ENCODE data around the gene ARMC7.

Gene ARMC7

DNA sequence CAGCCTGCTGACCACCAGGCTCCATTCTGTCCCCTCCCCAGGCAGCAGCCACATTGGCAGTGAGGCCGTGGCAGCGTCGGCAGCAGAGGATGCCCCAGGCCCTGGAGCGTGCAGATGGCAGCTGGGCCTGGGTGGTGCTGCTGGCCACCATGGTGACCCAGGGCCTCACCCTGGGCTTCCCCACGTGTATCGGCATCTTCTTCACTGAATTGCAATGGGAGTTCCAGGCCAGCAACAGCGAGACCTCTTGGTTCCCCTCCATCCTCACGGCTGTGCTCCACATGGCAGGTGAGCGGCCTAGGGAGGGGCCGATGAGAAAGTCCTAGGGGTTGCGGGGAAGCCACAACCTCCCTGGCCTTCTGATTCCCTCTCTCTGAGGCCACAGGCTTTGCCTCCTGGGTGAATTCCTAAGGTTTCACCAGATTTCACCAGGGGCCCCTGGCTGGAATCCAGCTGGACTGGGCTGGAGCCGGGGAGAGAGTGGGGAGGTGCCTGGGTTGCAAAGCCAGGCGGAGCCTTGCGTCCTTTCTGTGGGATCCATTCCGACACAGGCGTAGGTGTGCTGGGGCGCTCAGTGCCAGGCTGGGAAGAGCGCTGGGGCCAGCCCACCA, 16.1 kb upstream of the ARMC7 start:
- Histone ChIP-seq H3K36me3 (ENCODE audit: control insufficient read depth, insufficient read depth, low read length) (peaks cover under 1% of the 10 kb centered on the region), H3K9me3 (ENCODE audit: control insufficient read depth, insufficient read depth, low read length) (no peaks in the 10 kb centered on the region), H3K4me3 (ENCODE audit: low read depth, low read length) (no peak overlapping the region), H3K9ac (ENCODE audit: low read depth, low read length) (no peak overlapping the region), H3K4me1 (ENCODE audit: control insufficient read depth, insufficient read depth, low read length) (peaks cover 13% of the 10 kb centered on the region), H3K27me3 (ENCODE audit: control insufficient read depth, insufficient read depth, low read length) (no peaks in the 10 kb centered on the region)

DNA sequence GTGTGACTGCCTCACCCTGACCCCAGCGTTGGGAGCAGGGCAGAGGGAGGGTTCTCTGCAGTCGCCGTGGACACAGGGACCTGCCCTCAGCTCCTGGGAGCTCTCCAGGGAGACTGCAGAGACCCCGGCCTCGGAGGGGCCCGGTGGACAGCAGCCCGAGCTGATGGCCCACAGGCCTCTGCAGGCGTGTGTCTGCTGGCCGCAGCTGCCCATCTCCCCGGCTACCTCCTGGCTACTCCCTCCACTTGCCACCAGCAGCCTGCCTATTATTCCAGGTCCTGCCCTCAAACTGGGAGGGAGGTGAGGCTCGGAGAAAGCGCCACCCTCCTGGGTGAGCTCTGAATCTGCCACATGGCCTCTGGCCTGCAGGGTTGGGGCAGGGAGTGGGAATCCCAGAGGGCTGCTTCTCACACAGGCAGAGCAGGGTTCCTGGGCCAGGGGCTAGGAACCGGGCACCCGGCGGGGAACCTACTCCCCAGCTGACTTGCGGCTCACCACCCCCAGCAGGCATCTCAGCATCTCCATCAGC, 14.8 kb upstream of the ARMC7 start:
- H3K27me3 ChIP-seq (ENCODE audit: control insufficient read depth, insufficient read depth, low read length): no peaks in the 10 kb centered on the region
- peaks cover 8% of the 10 kb centered on the region for H3K36me3 ChIP-seq (ENCODE audit: control insufficient read depth, insufficient read depth, low read length)
- H3K9me3 ChIP-seq (ENCODE audit: control insufficient read depth, insufficient read depth, low read length): no peaks in the 10 kb centered on the region
- no peak overlapping the region for H3K9ac ChIP-seq (ENCODE audit: low read depth, low read length)
- no peak overlapping the region for H3K4me3 ChIP-seq (ENCODE audit: low read depth, low read length)
- peaks cover 7% of the 10 kb centered on the region for H3K4me1 ChIP-seq (ENCODE audit: control insufficient read depth, insufficient read depth, low read length)

DNA sequence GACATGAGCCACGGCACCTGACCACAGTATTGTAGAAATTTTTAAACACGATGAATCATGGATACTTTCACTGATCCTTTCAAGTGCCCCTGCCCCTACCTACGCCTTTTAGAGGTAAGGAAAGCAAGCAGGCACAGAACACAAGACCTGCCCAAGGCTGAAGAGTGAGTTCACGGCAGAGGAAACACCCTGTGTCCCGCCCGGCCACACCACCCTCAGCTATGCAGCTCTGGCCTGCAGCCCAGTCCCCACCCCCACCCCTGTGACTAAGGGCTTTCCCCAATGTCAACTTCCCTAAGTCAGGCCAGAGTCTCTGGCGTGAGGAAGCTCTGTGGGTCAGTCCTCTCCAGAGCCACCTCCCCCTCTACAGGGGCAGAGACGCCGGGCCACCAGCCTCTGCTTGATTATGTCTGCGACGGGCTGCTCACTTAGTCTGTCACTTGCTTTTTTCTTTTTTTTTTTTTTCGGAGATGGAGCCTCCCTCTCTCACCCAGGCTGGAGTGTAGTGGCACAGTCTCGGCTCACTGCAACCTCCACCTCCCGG, 13.6 kb upstream of the ARMC7 start:
- peaks cover 4% of the 10 kb centered on the region for H3K4me1 ChIP-seq (ENCODE audit: control insufficient read depth, insufficient read depth, low read length)
- H3K9ac ChIP-seq (ENCODE audit: low read depth, low read length): no peak overlapping the region
- peaks cover 14% of the 10 kb centered on the region for H3K36me3 ChIP-seq (ENCODE audit: control insufficient read depth, insufficient read depth, low read length)

DNA sequence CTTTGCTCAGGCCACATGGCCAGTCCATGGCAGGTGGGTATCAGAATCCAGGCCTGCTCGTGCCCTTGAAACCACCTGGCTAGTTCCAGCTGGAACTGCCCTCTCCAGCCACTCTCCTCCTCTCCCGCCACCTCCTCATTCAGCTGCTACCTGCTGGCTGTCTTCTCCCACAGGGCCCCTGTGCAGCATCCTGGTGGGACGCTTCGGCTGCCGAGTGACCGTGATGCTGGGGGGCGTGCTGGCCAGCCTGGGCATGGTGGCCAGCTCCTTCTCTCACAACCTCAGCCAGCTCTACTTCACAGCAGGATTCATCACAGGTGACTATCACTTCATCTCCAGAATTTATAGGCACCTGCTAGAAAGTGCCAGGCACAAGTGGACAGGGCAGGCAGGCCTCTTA, 11.9 kb upstream of the ARMC7 start:
- Histone ChIP-seq H3K9me3 (ENCODE audit: control insufficient read depth, insufficient read depth, low read length) (no peaks in the 10 kb centered on the region), H3K4me3 (ENCODE audit: low read depth, low read length) (no peak overlapping the region), H3K9ac (ENCODE audit: low read depth, low read length) (no peak overlapping the region), H3K4me1 (ENCODE audit: control insufficient read depth, insufficient read depth, low read length) (peaks cover 3% of the 10 kb centered on the region), H3K36me3 (ENCODE audit: control insufficient read depth, insufficient read depth, low read length) (peaks cover 18% of the 10 kb centered on the region), H3K27me3 (ENCODE audit: control insufficient read depth, insufficient read depth, low read length) (no peaks in the 10 kb centered on the region)

More for the DNA sequence above, 13.6 kb upstream of the ARMC7 start:
- Histone ChIP-seq H3K4me3 (ENCODE audit: low read depth, low read length) (no peak overlapping the region), H3K27me3 (ENCODE audit: control insufficient read depth, insufficient read depth, low read length) (no peaks in the 10 kb centered on the region), H3K9me3 (ENCODE audit: control insufficient read depth, insufficient read depth, low read length) (no peaks in the 10 kb centered on the region)

DNA sequence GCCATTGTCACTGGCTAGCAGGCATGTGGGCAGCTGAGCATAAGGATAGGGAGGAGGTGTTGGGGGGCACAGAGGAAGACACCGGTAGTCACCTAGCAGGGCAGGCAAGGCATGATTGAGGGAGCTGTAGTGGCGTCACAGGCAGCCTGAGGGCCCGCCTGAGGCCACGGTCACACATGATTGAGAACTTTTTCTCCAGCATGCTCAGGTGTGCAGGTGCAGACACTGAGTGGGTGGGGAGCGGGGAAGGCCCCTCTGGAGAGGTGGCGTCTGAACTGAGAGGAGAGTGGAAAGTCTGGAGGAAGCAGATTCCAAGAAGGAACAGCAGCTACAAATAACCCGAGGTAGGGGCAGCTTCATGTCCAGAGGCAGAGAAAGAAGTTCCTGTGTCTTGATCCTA, 10.9 kb upstream of the ARMC7 start:
- Histone ChIP-seq H3K9me3 (ENCODE audit: control insufficient read depth, insufficient read depth, low read length) (no peaks in the 10 kb centered on the region), H3K27me3 (ENCODE audit: control insufficient read depth, insufficient read depth, low read length) (no peaks in the 10 kb centered on the region), H3K4me3 (ENCODE audit: low read depth, low read length) (no peak overlapping the region), H3K36me3 (ENCODE audit: control insufficient read depth, insufficient read depth, low read length) (peaks cover 18% of the 10 kb centered on the region), H3K4me1 (ENCODE audit: control insufficient read depth, insufficient read depth, low read length) (peaks cover 3% of the 10 kb centered on the region), H3K9ac (ENCODE audit: low read depth, low read length) (no peak overlapping the region)

DNA sequence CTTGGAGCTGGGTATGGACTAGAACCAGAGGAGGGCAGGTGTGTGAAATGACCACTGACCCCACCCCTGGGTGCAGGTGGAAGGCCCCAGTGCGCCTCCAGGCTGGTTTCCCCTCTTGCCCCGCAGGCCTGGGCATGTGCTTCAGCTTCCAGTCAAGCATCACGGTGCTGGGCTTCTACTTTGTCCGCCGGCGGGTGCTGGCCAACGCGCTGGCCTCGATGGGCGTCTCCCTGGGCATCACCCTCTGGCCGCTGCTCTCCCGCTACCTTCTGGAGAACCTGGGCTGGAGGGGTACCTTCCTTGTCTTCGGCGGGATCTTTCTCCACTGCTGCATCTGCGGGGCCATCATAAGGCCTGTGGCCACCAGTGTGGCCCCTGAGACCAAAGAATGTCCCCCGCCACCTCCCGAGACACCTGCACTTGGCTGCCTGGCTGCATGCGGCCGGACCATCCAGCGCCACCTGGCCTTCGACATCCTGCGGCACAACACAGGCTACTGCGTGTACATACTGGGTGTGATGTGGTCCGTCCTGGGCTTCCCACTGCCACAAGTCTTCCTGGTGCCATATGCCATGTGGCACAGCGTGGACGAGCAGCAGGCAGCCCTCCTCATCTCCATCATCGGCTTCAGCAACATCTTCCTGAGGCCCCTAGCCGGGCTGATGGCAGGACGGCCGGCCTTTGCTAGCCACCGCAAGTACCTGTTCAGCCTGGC, 9.7 kb upstream of the ARMC7 start:
- H3K36me3 ChIP-seq (ENCODE audit: control insufficient read depth, insufficient read depth, low read length): peaks cover 25% of the 10 kb centered on the region
- no peaks in the 10 kb centered on the region for H3K27me3 ChIP-seq (ENCODE audit: control insufficient read depth, insufficient read depth, low read length)
- no peak overlapping the region for H3K4me3 ChIP-seq (ENCODE audit: low read depth, low read length)
- peaks cover 3% of the 10 kb centered on the region for H3K4me1 ChIP-seq (ENCODE audit: control insufficient read depth, insufficient read depth, low read length)
- no peaks in the 10 kb centered on the region for H3K9me3 ChIP-seq (ENCODE audit: control insufficient read depth, insufficient read depth, low read length)
- H3K9ac ChIP-seq (ENCODE audit: low read depth, low read length): no peak overlapping the region

DNA sequence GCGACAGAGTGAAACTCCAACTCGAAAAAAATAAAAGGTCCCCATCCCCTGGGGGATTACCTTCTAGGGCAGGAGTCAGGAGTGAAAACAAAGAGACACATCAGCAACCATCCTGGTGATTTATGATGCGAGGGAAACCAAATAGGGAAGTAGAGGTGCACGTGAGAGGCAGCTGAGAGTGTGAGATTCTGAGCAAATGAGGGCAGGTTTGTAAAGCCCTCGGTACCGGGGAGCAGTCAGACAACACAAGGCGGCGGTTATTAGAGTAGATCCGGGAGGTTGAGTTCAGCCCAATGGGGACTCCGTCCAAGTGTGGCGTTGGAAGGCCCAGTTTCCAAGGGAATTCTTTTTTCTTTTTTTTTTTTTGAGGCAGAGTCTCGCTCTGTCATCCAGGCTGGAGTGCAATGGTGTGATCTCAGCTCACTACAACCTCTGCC, 7.4 kb upstream of the ARMC7 start:
- no peaks in the 10 kb centered on the region for H3K9me3 ChIP-seq (ENCODE audit: control insufficient read depth, insufficient read depth, low read length)
- no peak overlapping the region for H3K9ac ChIP-seq (ENCODE audit: low read depth, low read length)

DNA sequence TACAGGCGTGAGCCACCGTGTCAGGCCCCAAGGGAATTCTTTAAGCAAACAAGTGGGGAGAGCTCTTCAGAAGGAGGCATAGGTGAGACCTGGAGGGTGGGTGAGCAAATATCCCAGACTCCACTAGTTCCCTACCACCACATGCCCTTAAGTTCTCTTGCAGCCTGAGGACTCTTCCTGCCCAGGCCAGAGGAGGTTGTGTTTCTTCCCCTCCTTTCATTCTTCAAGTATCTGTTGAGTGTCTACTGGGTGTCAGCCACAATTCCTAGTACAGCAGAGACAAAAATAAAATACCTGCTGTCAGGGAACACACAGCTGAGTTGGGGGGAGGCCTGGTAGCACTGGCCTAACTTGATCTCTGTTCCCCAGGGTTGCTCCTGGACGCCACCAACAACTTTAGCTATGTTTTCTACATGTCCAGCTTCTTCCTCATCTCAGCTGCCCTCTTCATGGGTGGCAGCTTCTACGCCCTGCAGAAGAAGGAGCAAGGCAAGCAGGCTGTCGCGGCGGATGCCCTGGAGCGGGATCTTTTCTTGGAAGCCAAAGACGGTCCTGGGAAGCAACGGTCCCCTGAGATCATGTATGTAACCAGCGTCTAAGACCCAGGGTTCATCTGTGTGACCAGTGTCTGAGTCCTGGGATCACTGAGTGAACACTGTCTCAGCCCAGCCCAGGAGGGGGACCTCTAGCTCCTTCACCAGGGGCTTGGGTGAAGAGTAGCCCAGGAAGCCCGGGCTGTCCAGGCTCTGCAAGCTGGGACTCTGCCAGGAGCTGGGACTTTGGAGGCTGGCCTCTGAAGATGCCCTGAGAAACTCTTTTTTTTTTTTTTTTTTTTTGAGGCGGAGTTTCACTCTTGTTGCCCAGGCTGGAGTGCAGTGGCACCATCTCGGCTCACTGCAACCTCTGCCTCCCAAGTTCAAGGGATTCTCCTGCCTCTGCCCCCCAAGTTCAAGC, 5.9 kb upstream of the ARMC7 start:
- Histone ChIP-seq H3K4me1 (ENCODE audit: control insufficient read depth, insufficient read depth, low read length) (peaks cover 3% of the 10 kb centered on the region), H3K4me3 (ENCODE audit: low read depth, low read length) (no peak overlapping the region), H3K27me3 (ENCODE audit: control insufficient read depth, insufficient read depth, low read length) (no peaks in the 10 kb centered on the region), H3K36me3 (ENCODE audit: control insufficient read depth, insufficient read depth, low read length) (peaks cover 22% of the 10 kb centered on the region), H3K9ac (ENCODE audit: low read depth, low read length) (no peak overlapping the region), H3K9me3 (ENCODE audit: control insufficient read depth, insufficient read depth, low read length) (no peaks in the 10 kb centered on the region)

More for the DNA sequence above, 7.4 kb upstream of the ARMC7 start:
- no peak overlapping the region for H3K4me3 ChIP-seq (ENCODE audit: low read depth, low read length)
- peaks cover 3% of the 10 kb centered on the region for H3K4me1 ChIP-seq (ENCODE audit: control insufficient read depth, insufficient read depth, low read length)
- peaks cover 25% of the 10 kb centered on the region for H3K36me3 ChIP-seq (ENCODE audit: control insufficient read depth, insufficient read depth, low read length)
- no peaks in the 10 kb centered on the region for H3K27me3 ChIP-seq (ENCODE audit: control insufficient read depth, insufficient read depth, low read length)

DNA sequence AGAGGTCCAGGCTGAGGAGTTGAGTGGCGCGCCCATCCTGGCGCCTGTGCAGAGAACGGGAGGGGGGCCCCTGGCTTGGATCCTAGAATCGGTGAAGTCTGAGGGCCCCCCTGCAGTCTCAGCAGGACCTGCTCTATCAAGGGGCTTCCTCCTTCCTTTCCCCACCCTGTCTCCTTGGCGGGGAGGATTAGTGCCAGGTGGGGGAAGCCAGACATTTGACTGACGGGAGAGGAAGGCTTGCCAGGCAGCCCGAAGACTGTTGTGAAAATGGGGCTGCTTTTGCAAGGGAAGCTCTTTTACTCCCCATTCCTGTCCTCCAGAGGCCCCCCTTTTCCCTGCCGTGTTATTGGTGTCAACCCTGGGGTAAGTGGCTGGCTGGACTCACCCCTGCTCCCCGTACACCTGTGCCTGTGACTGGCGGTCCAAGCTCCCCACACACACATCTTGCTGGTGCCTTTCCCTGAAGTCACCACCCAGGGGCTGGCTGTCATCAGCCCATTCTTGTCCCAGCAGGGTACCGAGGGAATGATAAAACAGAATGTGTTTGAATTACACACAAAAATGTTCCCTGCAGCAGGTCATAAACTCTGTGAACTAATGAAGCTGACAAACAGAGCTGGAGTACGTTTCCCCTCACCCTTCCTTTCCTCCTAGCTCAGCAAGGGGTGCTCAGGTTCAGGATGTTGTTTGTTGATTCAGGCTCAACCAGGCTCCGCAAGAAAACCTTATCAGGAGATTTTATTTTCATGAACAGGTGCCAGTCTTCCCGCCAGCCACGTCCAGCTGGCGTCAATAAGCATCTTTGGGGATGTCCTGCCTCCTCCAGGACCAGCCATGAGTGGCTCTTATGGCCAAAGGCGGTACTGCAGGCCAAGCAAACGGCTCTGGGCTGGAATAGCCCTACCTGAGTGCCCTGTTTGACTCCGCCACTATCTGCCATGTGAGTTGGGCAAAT, 4.4 kb upstream of the ARMC7 start:
- Histone ChIP-seq H3K4me1 (ENCODE audit: control insufficient read depth, insufficient read depth, low read length) (peaks cover 3% of the 10 kb centered on the region), H3K9me3 (ENCODE audit: control insufficient read depth, insufficient read depth, low read length) (no peaks in the 10 kb centered on the region), H3K4me3 (ENCODE audit: low read depth, low read length) (no peak overlapping the region), H3K27me3 (ENCODE audit: control insufficient read depth, insufficient read depth, low read length) (no peaks in the 10 kb centered on the region), H3K9ac (ENCODE audit: low read depth, low read length) (no peak overlapping the region), H3K36me3 (ENCODE audit: control insufficient read depth, insufficient read depth, low read length) (peaks cover 12% of the 10 kb centered on the region)

DNA sequence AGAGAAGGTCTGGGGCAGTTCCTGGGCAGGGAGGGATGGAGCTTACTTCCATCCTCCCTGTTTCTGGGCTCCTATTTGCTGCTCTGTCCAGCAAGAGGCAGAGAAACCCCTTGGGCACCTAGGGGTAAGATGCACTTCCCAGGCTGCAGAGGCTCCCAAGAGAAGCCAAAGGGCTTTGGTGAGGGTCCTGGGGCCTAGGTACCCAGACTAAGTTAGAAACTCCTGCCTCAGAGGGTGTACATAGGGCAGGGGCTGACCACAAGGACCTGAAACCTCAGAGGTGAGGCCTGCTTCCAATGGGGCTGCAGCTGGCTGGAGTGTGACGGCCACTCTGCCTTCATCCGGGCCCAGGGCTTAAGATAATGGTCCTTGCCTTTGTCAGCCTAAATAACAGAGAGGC, 1.6 kb upstream of the ARMC7 start:
- H3K4me3 ChIP-seq (ENCODE audit: low read depth, low read length): no peak overlapping the region
- no peak overlapping the region for H3K9ac ChIP-seq (ENCODE audit: low read depth, low read length)
- H3K9me3 ChIP-seq (ENCODE audit: control insufficient read depth, insufficient read depth, low read length): no peaks in the 10 kb centered on the region
- H3K27me3 ChIP-seq (ENCODE audit: control insufficient read depth, insufficient read depth, low read length): no peaks in the 10 kb centered on the region
- H3K4me1 ChIP-seq (ENCODE audit: control insufficient read depth, insufficient read depth, low read length): no peaks in the 10 kb centered on the region
- peaks cover 7% of the 10 kb centered on the region for H3K36me3 ChIP-seq (ENCODE audit: control insufficient read depth, insufficient read depth, low read length)
